Sigmoid colon (tissue), 7 donors: ENCODE data around the gene LCP1. TPM values are rescaled to one million over a fixed set of nuclear protein-coding genes. Genes with fewer than 3 reads are reported as not detected.

ENCODE experiments used
- DNase-seq: peaks from one replicate; pipeline ENCODE4 v3.0.0-alpha.2; 2019
- H3K27ac ChIP-seq, 4 donors: fragments of 200-600 bp; sonication (generic); one replicate each; pipeline ENCODE4 v1.5.1; 2016 to 2019; ENCODE audit warnings: mild to moderate bottlenecking in 1 of 4
- H3K27me3 ChIP-seq, 3 donors: fragments of 200-600 bp; sonication (generic); one replicate each; pipeline ENCODE4 v1.5.1; 2019; ENCODE audit warnings: mild to moderate bottlenecking in 1 of 3
- H3K36me3 ChIP-seq, 4 donors: fragments of 200-600 bp; sonication (generic); one replicate each; pipeline ENCODE4 v1.5.1; 2016 to 2019
- H3K4me1 ChIP-seq, 4 donors: fragments of 200-600 bp; sonication (generic); one replicate each; pipeline ENCODE4 v1.5.1; 2017 to 2019
- H3K4me3 ChIP-seq, 4 donors: fragments of 200-600 bp; sonication (generic); one replicate each; pipeline ENCODE4 v1.5.1; 2017 to 2019; ENCODE audit warnings: mild to moderate bottlenecking in 2 of 4, moderate library complexity in 1 of 4
- H3K9me3 ChIP-seq, 4 donors: fragments of 200-600 bp in 3 of 4; sonication (generic) in 3 of 4; one replicate each; pipeline versions ENCODE4 v1.5.1 to v1.6.1; 2013 to 2019
- EP300 ChIP-seq, 4 donors: sonication (generic); formaldehyde crosslinking; IDR thresholded peaks; one replicate each; pipeline ENCODE4 v1.6.1; 2017; ENCODE audit warnings: antibody characterized with exemption in 4 of 4
- POLR2A ChIP-seq, 2 donors: fragments of 450-650 bp; IDR thresholded peaks; one replicate each; pipeline ENCODE4 v1.6.1; 2016; ENCODE audit warnings: antibody characterized with exemption in 2 of 2, mild to moderate bottlenecking in 2 of 2, moderate library complexity in 2 of 2
- POLR2AphosphoS5 ChIP-seq, 4 donors: sonication (generic); formaldehyde crosslinking; IDR thresholded peaks; one replicate each; pipeline ENCODE4 v1.6.1; 2017; ENCODE audit warnings: antibody characterized with exemption in 4 of 4
- WGBS, 2 donors: extraction: QIAGEN DNeasy Blood & Tissue Kit; methylation state at CpG; one replicate each; pipeline ENCODE4 v1.1.7; 2013; 5-methylcytosine and 5-hydroxymethylcytosine counted together
- intact Hi-C: fragments of 100-400 bp; cut with DNase I; formaldehyde crosslinking; loops from one replicate; pipeline ENCODE4 v1.15.1; 2023
- polyA plus RNA-seq, 3 donors: library from polyadenylated mRNA; stranded (reverse); fragments of 200-250 nt; gene quantifications; one replicate each; pipeline ENCODE4 v1.2.3, GENCODE V29; 2013
- total RNA-seq, 4 donors: library from RNA; depleted of rRNA; stranded (reverse); fragments of >200 nt; gene quantifications; one replicate each; pipeline ENCODE4 v1.1.0, GENCODE V29; 2016
- TF ChIP-seq, protein P1 (sequence below), 4 experiments: fragments of 450-650 bp in 3 of 4; fragments of 200-600 bp in 1 of 4; IDR thresholded peaks; one replicate each; pipeline ENCODE4 v1.5.1; 2016 to 2019; ENCODE audit warnings: antibody characterized with exemption in 4 of 4, mild to moderate bottlenecking in 3 of 4, moderate library complexity in 2 of 4
- donor health status: healthy with polysubstance abuse.
- donor health status: Bipolar disorder and iron deficiency.
- donor health status: healthy.

The LCP1 gene
- total and polyA plus RNA-seq, 7 donors, result 10.0 to 112 (median 27.4) TPM

DNA sequence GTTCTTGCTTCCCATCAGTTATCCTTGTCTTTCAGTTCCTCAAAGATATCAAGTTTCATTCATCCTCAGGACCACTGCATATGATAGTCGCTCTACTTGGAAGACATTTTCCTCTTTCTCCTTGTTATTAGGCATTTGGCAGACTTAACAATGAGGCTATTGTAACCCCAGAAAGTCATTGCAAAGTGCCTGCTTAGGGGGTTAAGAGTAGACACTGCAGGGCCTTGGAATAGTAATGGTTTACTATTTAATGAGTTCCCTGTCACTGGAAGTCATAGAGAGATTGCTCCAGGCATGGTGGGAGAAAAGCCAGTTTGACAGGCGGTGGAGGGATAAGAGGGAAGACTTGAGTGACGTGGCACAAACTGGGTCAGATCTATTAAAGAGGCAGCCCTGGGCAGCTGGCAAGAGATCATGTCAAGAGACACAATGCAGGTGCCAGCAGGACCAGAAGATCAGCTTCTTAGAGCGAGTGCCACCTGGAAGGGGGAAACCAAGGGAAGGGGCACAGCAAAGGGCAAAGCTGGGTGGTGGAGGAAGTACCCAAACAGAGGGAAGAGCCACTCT, 60.3 kb downstream of the LCP1 start:
- Histone ChIP-seq H3K27ac (no peak overlapping the region), H3K9me3 (no peaks in the 10 kb centered on the region), H3K4me1 (no peaks in the 10 kb centered on the region), H3K27me3 (no peaks in the 10 kb centered on the region), H3K4me3 (no peak overlapping the region), H3K36me3 (no peaks in the 10 kb centered on the region)
- WGBS, 2 donors, result 69 to 77% methylated on average over 4 of the region's 4 CpGs
- TF ChIP-seq POLR2AphosphoS5 (IDR thresholded peaks at IDR 0.05) (no peak), POLR2A (IDR thresholded peaks at IDR 0.05) (no peak), EP300 (IDR thresholded peaks at IDR 0.05) (no peak)
- TF ChIP-seq, protein P1, sequence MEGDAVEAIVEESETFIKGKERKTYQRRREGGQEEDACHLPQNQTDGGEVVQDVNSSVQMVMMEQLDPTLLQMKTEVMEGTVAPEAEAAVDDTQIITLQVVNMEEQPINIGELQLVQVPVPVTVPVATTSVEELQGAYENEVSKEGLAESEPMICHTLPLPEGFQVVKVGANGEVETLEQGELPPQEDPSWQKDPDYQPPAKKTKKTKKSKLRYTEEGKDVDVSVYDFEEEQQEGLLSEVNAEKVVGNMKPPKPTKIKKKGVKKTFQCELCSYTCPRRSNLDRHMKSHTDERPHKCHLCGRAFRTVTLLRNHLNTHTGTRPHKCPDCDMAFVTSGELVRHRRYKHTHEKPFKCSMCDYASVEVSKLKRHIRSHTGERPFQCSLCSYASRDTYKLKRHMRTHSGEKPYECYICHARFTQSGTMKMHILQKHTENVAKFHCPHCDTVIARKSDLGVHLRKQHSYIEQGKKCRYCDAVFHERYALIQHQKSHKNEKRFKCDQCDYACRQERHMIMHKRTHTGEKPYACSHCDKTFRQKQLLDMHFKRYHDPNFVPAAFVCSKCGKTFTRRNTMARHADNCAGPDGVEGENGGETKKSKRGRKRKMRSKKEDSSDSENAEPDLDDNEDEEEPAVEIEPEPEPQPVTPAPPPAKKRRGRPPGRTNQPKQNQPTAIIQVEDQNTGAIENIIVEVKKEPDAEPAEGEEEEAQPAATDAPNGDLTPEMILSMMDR (IDR thresholded peaks at IDR 0.05), result no peak
- intact Hi-C loops, result no loop called here
- DNase-seq, result no peak

DNA sequence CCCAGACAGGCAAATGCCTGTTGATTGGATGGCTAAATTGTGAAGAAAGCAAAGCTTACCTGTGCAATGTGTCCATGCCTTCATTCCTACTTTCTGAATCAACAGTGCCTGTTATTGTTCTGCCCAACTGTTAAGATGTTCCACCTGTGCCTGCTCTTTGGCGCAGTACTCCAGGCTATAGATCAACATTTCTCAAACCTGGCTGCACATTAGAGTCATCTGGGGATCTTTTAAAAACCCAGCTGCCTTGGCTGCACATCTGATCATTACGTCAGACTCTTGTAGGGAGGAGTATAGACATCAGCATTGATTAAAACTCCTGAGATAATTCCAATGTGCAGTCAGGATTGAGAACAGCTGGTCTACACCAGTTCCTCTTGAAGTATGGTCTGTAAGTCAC, 60.9 kb downstream of the LCP1 start:
- no peaks in the 10 kb centered on the region for H3K4me1 ChIP-seq
- H3K27me3 ChIP-seq, result no peaks in the 10 kb centered on the region
- H3K36me3 ChIP-seq, result no peaks in the 10 kb centered on the region
- H3K4me3 ChIP-seq, result no peak overlapping the region
- H3K27ac ChIP-seq, result no peak overlapping the region
- no peaks in the 10 kb centered on the region for H3K9me3 ChIP-seq
- TF ChIP-seq POLR2A (IDR thresholded peaks at IDR 0.05) (no peak), POLR2AphosphoS5 (IDR thresholded peaks at IDR 0.05) (no peak)
- 87 to 96% methylated on average over 2 of the region's 2 CpGs for WGBS, 2 donors
- intact Hi-C loops, result no loop called here
- DNase-seq, result no peak

DNA sequence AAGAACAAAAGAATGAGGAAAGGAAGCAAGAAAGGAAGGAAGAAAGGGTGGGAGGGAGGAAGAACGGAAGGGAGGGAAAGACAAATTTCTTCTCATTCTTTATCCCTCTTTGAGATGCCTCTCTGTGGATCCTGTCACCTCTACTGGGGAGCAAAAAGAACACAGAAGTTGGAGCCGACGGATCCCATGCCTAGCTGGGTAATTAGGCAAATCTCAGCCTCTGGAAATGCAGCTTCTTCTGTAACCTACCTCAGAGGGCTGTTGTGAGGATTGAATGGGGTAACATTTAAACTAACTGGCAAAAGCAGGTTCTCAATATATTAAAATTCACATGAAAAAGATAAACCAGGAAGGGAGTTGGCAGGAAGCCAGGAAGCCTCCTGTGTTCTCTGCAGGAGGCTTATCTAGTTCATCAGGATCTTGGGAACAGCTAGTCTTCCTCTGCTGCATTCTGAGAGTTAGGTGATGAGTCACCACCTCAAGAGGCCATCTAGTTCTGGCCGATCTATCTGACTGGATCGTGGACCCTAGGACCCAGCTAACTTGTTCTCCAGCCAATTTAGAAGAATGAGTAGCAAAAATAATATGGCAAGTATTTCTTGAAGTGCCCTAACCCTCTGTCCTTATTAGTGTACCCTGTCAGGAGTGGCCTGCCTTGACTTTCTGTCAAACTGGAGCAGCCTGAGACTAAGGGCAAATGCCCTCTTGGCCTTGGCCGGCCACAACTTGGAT, 61.9 kb downstream of the LCP1 start:
- WGBS, 2 donors, result 75 to 79% methylated on average over 6 of the region's 6 CpGs
- Histone ChIP-seq H3K4me3 (no peak overlapping the region), H3K4me1 (no peaks in the 10 kb centered on the region), H3K9me3 (no peaks in the 10 kb centered on the region), H3K27me3 (no peaks in the 10 kb centered on the region), H3K36me3 (no peaks in the 10 kb centered on the region), H3K27ac (no peak overlapping the region)
- no peak for DNase-seq
- intact Hi-C loops, result no loop called here
- TF ChIP-seq EP300 (IDR thresholded peaks at IDR 0.05), result no peak
- TF ChIP-seq POLR2AphosphoS5 (IDR thresholded peaks at IDR 0.05), result no peak
- TF ChIP-seq POLR2A (IDR thresholded peaks at IDR 0.05), result no peak
- TF ChIP-seq, protein P1 (IDR thresholded peaks at IDR 0.05), result no peak

DNA sequence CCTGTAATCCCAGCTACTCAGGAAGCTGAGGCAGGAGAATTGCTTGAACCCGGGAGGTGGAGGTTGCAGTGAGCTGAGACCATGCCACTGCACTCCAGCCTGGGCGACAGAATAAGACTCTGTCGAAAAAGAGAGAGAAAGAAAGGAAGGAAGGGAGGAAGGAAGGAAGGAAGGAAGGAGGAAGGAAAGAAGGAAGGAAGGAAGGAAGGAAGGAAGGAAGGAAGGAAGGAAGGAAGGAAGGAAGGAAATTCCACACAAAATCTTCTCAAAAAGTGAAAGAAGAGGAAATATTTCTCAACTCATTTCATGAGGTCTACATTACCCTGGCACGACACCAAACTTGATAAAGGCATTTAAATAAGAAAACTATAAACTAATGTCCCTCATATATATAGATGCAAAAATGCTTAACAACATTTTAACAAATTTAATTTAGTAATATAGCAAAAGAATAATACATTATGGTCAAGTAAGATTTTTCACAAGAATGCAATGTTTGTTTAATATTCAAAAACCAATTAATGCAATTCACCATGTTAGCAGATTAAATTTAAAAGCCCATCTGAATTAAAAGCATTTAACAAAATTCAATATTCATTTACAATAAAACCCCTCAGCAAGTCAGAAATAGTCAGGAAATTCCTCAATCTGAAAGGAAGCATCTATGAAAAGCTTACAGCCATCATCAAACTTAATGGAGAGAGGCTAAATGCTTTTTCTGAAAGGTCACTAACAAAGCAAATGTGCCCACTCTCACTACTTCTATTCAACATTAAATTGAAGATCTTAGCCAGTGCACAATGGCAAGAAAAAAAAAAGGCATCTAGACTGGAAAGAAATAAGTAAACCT, 65.1 kb downstream of the LCP1 start:
- 91 to 93% methylated on average over 4 of the region's 4 CpGs for WGBS, 2 donors

More for the DNA sequence above, 65.1 kb downstream of the LCP1 start:
- no peak overlapping the region for H3K4me3 ChIP-seq
- no peak for DNase-seq
- intact Hi-C loops, result no loop called here
- H3K27me3 ChIP-seq, result no peaks in the 10 kb centered on the region
- H3K36me3 ChIP-seq, result no peaks in the 10 kb centered on the region
- TF ChIP-seq, protein P1 (IDR thresholded peaks at IDR 0.05), result no peak
- TF ChIP-seq POLR2A (IDR thresholded peaks at IDR 0.05) (no peak), POLR2AphosphoS5 (IDR thresholded peaks at IDR 0.05) (no peak), EP300 (IDR thresholded peaks at IDR 0.05) (no peak)
- H3K4me1 ChIP-seq, result no peaks in the 10 kb centered on the region
- no peaks in the 10 kb centered on the region for H3K9me3 ChIP-seq
- no peak overlapping the region for H3K27ac ChIP-seq
